Heart left ventricle (tissue), 16 donors: ENCODE measurements around the gene APEX2. TPM values are rescaled to one million over a fixed set of nuclear protein-coding genes. Genes with fewer than 3 reads are reported as not detected.

ENCODE experiments used
- ATAC-seq, 4 donors: fragments of 200-7000 bp; cut with Tn5 transposase; one replicate each; pipeline ENCODE4 v1.9.1; 2020 to 2022; ENCODE audit warnings: moderate library complexity in 4 of 4, mild to moderate bottlenecking in 3 of 4, moderate number of reproducible peaks in 1 of 4
- DNase-seq, 5 donors: peaks; one replicate each; pipeline ENCODE4 v3.0.0-alpha.2; 2020
- H3K27ac ChIP-seq, 12 donors: fragments of 200-600 bp; sonication (generic) in 4 of 12; one replicate each; pipeline versions ENCODE4 v1.5.0 to v1.8.0; 2016 to 2022; ENCODE audit warnings: mild to moderate bottlenecking in 2 of 12
- H3K27me3 ChIP-seq, 9 donors: fragments of 200-600 bp; sonication (generic) in 2 of 9; one replicate each; pipeline versions ENCODE4 v1.5.1 to v1.8.0; 2016 to 2022; ENCODE audit warnings: mild to moderate bottlenecking in 3 of 9
- H3K36me3 ChIP-seq, 9 donors: fragments of 200-600 bp; sonication (generic) in 2 of 9; one replicate each; pipeline versions ENCODE4 v1.5.0 to v1.8.0; 2018 to 2022; ENCODE audit warnings: mild to moderate bottlenecking in 2 of 9
- H3K4me1 ChIP-seq, 12 donors: fragments of 200-600 bp; sonication (generic) in 4 of 12; one replicate each; pipeline versions ENCODE4 v1.5.0 to v1.8.0; 2016 to 2022; ENCODE audit warnings: mild to moderate bottlenecking in 3 of 12
- H3K4me3 ChIP-seq, 12 donors: fragments of 200-600 bp; sonication (generic) in 4 of 12; one replicate each; pipeline versions ENCODE4 v1.5.0 to v1.8.0; 2017 to 2022; ENCODE audit warnings: mild to moderate bottlenecking in 9 of 12, moderate library complexity in 4 of 12
- H3K9me3 ChIP-seq, 12 donors: fragments of 200-600 bp; sonication (generic) in 4 of 12; one replicate each; pipeline versions ENCODE4 v1.5.0 to v1.8.0; 2016 to 2022; ENCODE audit warnings: mild to moderate bottlenecking in 1 of 12
- POLR2A ChIP-seq, 2 donors: fragments of 450-650 bp; IDR thresholded peaks; one replicate each; pipeline ENCODE4 v1.6.1; 2017; ENCODE audit warnings: antibody characterized with exemption in 2 of 2, mild to moderate bottlenecking in 2 of 2, moderate library complexity in 2 of 2
- WGBS, 4 donors: extraction: QIAGEN DNeasy Blood & Tissue Kit in 2 of 4; methylation state at CpG; one replicate each; pipeline versions ENCODE4 v1.1.5 to v1.1.7; 2013 to 2018; 5-methylcytosine and 5-hydroxymethylcytosine counted together
- intact Hi-C, 10 donors: fragments of 100-400 bp; cut with DNase I; formaldehyde crosslinking; loops; one replicate each; pipeline versions ENCODE4 v1.11.1 to v1.14.2; 2022
- polyA plus RNA-seq, 2 donors: library from polyadenylated mRNA; stranded (reverse); fragments of 200-250 nt; gene quantifications; one replicate each; pipeline ENCODE4 v1.2.3, GENCODE V29; 2013
- total RNA-seq, 9 donors: library from RNA; depleted of rRNA in 2 of 9; stranded (reverse); fragments of >200 nt in 2 of 9; fragmentation: NEBNext Ultra II Directional in 3 of 9; extraction: Animal tissue kit (Norgen Biotek cat#: 25700) in 3 of 9; gene quantifications; one replicate each; pipeline versions ENCODE4 v1.1.0 to v1.2.4, GENCODE V29; 2016 to 2023
- TF ChIP-seq, protein P1 (sequence below), 12 donors: fragments of 200-600 bp; sonication (generic) in 4 of 12; IDR thresholded peaks; one replicate each; pipeline versions ENCODE4 v1.5.0 to v1.8.0; 2018 to 2022; ENCODE audit warnings: antibody characterized with exemption in 12 of 12, mild to moderate bottlenecking in 5 of 12
- donor health status: ischemic (EF 13 %, LVEDD 7.1; RV severe dilation, severe dysfunction).
- donor health status: healthy with polysubstance abuse.
- donor health status: DM: no; HTN: yes; CAD: no.
- donor health status: DM: no; HTN: no; CAD: no.
- donor health status: ischemic (EF 25% LVEDD 6.9; RV normal size, moderate dysfunction).
- donor health status: ischemic (EF 25% LVEDD 5.7; RV mildly dilated, moderate dysfunction).
- donor health status: healthy.
- donor health status: DM: yes; HTN: yes; CAD: no.
- donor health status: ischemic (EF 35%, LVEDD 5.7; RV mildly dilated, moderate dysfunction).
- donor health status: nonischemic (EF 11% LVEDD 7.7; RV severe dilation, severe dysfunction).
- donor health status: DM: yes; HTN: yes; CAD: no.
- donor health status: PGD.
- donor health status: ischemic (EF 29% LVEDD 5.4; RV normal size, mild dysfunction).
- donor health status: nonischemic (EF 23%, LVEDD 6.1; RV moderate dilation, normal function).

The APEX2 gene
- total and polyA plus RNA-seq, 11 donors: 4.5 to 12.4 (median 8.6) TPM

DNA sequence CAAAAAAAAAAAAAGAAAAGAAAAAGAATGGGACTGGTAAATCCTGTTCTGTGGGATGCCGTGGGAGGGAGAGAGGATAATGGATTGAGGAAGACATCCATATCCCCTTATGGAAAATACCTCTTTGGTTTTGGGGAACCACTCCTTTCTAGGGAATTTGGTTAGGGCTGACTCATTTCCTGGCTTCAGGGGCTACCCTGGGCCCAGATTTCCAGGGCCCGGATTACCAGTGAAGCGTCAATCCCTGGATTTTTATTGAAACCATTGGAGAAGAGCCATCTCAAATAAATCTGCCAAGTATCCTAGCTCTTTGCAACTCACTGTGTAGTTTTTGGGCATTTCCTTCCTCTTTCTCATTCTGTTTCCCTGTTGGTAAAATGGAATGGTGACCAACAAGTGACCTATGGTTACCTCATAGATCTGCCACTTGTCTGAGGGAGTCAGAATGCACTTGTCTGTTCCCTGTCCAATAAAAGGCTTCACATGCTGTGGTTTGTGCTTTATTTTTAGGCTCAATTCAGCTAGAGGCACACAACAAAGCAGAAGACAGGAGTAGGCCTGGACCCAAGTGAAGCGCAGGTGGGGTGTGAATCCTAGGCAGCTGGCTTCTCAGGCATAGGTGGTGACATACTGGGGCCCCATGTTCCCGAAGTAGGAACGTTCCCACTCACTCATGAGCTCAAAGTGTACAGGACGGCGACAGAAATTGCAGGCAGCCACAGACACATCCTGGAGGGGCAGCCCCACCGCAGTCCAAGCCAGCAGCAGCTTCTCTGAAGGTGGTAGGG, 8.6 kb downstream of the APEX2 start:
- intact Hi-C loops: loop anchor here in 3 of 10 donors (10.0 kb wide), 3 partner anchors 204 to 964 kb away; partner anchors contain the start of genes MAGED2 (in 2 of the 3) and PHF8 (in 1 of the 3)
- 27 to 43% (median 38%) methylated on average over 9 of the region's 9 CpGs for WGBS, 4 donors
- Histone ChIP-seq H3K9me3 (no peaks in the 10 kb centered on the region), H3K36me3 (peaks cover 0 to 27% (median 9%) of the 10 kb centered on the region in 9 donors), H3K27me3 (peaks cover 0 to 12% (median 0%) of the 10 kb centered on the region in 9 donors), H3K4me1 (peaks cover 0 to 34% (median 8%) of the 10 kb centered on the region in 12 donors), H3K27ac (peak overlapping the region in 11 of 12 donors; percentile 28 to 76 (median 65)), H3K4me3 (no peak overlapping the region)
- ATAC-seq (peak; percentile 78 to 88 (median 84)), DNase-seq (peak in 1 of 5 donors; percentile 24)
- TF ChIP-seq, protein P1, sequence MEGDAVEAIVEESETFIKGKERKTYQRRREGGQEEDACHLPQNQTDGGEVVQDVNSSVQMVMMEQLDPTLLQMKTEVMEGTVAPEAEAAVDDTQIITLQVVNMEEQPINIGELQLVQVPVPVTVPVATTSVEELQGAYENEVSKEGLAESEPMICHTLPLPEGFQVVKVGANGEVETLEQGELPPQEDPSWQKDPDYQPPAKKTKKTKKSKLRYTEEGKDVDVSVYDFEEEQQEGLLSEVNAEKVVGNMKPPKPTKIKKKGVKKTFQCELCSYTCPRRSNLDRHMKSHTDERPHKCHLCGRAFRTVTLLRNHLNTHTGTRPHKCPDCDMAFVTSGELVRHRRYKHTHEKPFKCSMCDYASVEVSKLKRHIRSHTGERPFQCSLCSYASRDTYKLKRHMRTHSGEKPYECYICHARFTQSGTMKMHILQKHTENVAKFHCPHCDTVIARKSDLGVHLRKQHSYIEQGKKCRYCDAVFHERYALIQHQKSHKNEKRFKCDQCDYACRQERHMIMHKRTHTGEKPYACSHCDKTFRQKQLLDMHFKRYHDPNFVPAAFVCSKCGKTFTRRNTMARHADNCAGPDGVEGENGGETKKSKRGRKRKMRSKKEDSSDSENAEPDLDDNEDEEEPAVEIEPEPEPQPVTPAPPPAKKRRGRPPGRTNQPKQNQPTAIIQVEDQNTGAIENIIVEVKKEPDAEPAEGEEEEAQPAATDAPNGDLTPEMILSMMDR (IDR thresholded peaks at IDR 0.05): no peak
- TF ChIP-seq POLR2A (IDR thresholded peaks at IDR 0.05): no peak

- 38 to 53% (median 49%) methylated on average over 2 of the region's 2 CpGs for whole genome bisulfite sequencing, 4 donors
- peaks cover 0 to 32% (median 8%) of the 10 kb centered on the region in 12 donors for H3K4me1 ChIP-seq
- no peak for ATAC-seq
- H3K27me3 ChIP-seq: peaks cover 0 to 12% (median 0%) of the 10 kb centered on the region in 9 donors
- H3K27ac ChIP-seq: no peak overlapping the region
- TF ChIP-seq POLR2A (IDR thresholded peaks at IDR 0.05): no peak
- TF ChIP-seq, protein P1 (IDR thresholded peaks at IDR 0.05): peak in 2 of 12 donors; percentile 10 to 11
- DNase-seq: no peak
- H3K36me3 ChIP-seq: peaks cover 0 to 6% (median 0%) of the 10 kb centered on the region in 9 donors
- H3K4me3 ChIP-seq: no peak overlapping the region
- H3K9me3 ChIP-seq: no peaks in the 10 kb centered on the region
- intact Hi-C loops: loop anchor here in 1 of 10 donors (10.0 kb wide), 1 partner anchor 64 kb away; the partner anchor contains the start of gene PAGE2B
These were observed 11.1 kb downstream of the APEX2 start for GRCh38 chrX:55011294-55011693.

GRCh38 chrX:55014897-55015299, 14.7 kb downstream of the APEX2 start:
- H3K27ac ChIP-seq: no peak overlapping the region
- no peak for ATAC-seq
- no peaks in the 10 kb centered on the region for H3K9me3 ChIP-seq
- intact Hi-C loops: loop anchor here in 1 of 10 donors (10.0 kb wide), 1 partner anchor 60 kb away; the partner anchor contains the start of gene PAGE2B
- H3K4me1 ChIP-seq: no peaks in the 10 kb centered on the region
- TF ChIP-seq, protein P1 (IDR thresholded peaks at IDR 0.05): no peak
- no peak for TF ChIP-seq POLR2A (IDR thresholded peaks at IDR 0.05)
- DNase-seq: no peak
- no peak overlapping the region for H3K4me3 ChIP-seq
- H3K27me3 ChIP-seq: peaks cover 0 to 19% (median 0%) of the 10 kb centered on the region in 9 donors
- no peaks in the 10 kb centered on the region for H3K36me3 ChIP-seq
- WGBS, 4 donors: 86 to 98% (median 96%) methylated on average over 4 of the region's 4 CpGs

- DNase-seq (no peak), ATAC-seq (no peak)
- Histone ChIP-seq H3K27ac (no peak overlapping the region), H3K4me3 (no peak overlapping the region), H3K9me3 (no peaks in the 10 kb centered on the region), H3K4me1 (no peaks in the 10 kb centered on the region), H3K27me3 (peaks cover 0 to 3% (median 0%) of the 10 kb centered on the region in 9 donors), H3K36me3 (no peaks in the 10 kb centered on the region)
- TF ChIP-seq, protein P1 (IDR thresholded peaks at IDR 0.05): no peak
- TF ChIP-seq POLR2A (IDR thresholded peaks at IDR 0.05): no peak
- intact Hi-C loops: no loop called here
These were observed 26.0 kb downstream of the APEX2 start for GRCh38 chrX:55026143-55026542.
